ENCODE data around the gene IPPK.

The IPPK gene

GRCh38 chr9:92655896-92656536 lies 13.9 kb downstream of the IPPK start:
- no peak for DNase-seq

GRCh38 chr9:92655366-92655765 lies 14.6 kb downstream of the IPPK start:
- DNase-seq, result no peak

GRCh38 chr9:92654481-92655301 lies 15.2 kb downstream of the IPPK start:
- DNase-seq, result no peak

GRCh38 chr9:92652461-92652860 lies 17.5 kb downstream of the IPPK start:
- DNase-seq, result no peak

GRCh38 chr9:92650839-92651621 lies 18.9 kb downstream of the IPPK start:
- no peak for DNase-seq

- DNase-seq, result no peak
These were observed 19.6 kb downstream of the IPPK start for GRCh38 chr9:92650296-92650695.

- no peak for DNase-seq
These were observed 20.9 kb downstream of the IPPK start for GRCh38 chr9:92649007-92649406.

GRCh38 chr9:92648474-92648971 lies 21.4 kb downstream of the IPPK start:
- no peak for DNase-seq

- DNase-seq, result no peak
These were observed 22.1 kb downstream of the IPPK start for GRCh38 chr9:92647671-92648473.

- no peak for DNase-seq
These were observed 24.9 kb downstream of the IPPK start for GRCh38 chr9:92645041-92645440.

- no peak for DNase-seq
These were observed 25.7 kb downstream of the IPPK start for GRCh38 chr9:92644278-92644677.

GRCh38 chr9:92642564-92642963 lies 27.4 kb downstream of the IPPK start:
- no peak for DNase-seq

GRCh38 chr9:92642041-92642451 lies 27.9 kb downstream of the IPPK start:
- DNase-seq, result no peak

- DNase-seq, result no peak
These were observed 28.7 kb downstream of the IPPK start for GRCh38 chr9:92641092-92641809.

GRCh38 chr9:92640398-92641091 lies 29.4 kb downstream of the IPPK start:
- no peak for DNase-seq

GRCh38 chr9:92639791-92640271 lies 30.1 kb downstream of the IPPK start:
- no peak for DNase-seq

- DNase-seq, result no peak
These were observed 30.8 kb downstream of the IPPK start for GRCh38 chr9:92639124-92639523.

GRCh38 chr9:92638621-92639101 lies 31.3 kb downstream of the IPPK start:
- DNase-seq, result no peak

- DNase-seq, result no peak
These were observed 31.9 kb downstream of the IPPK start for GRCh38 chr9:92637886-92638620.

GRCh38 chr9:92637326-92637725 lies 32.6 kb downstream of the IPPK start:
- no peak for DNase-seq

All from stimulated activated CD4-positive, alpha-beta T cell treated with anti-CD3 and anti-CD28 coated beads, Interleukin-4, amount 100 ng/mL, for 1 hour (primary cell).